ENCODE measurements around the gene FAM117B.

DNA sequence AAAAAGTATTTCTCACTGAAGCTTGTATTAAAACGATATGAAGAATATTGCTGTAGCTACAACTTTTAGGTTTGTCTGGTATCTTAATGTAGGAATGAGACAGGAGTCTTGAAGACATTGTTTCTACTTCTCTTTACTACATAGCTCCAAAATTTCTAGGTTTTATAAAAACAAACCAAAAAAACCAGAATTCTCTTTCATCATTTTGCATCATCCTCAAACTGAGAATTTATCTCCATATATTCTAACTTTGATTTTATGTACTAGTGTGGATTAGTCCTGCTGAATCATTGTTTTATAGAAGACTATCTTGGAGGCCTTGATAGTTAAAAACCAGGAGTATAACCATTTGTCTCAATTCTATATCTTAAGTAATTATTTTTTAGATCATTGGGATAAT is 136.6 kb downstream of the FAM117B start:
- TF ChIP-seq CTCF (conservative IDR thresholded peaks at IDR 0.05) (no peak), ZFX (IDR thresholded peaks at IDR 0.05) (no peak)

Measured in C4-2B (cell line).